Panc1 (cell line): ENCODE results near the gene LRRC59. TPM values are rescaled to one million over a fixed set of nuclear protein-coding genes. Genes with fewer than 3 reads are reported as not detected.
"Not testable (repeated sequence)": the region's sequence is repeated elsewhere in the genome, so short reads cannot be mapped to it uniquely, and the experiment has no call there.

Experiments used
- ATAC-seq: fragments of 200-7000 bp; cut with Tn5 transposase; 2 replicates; pipeline ENCODE4 v1.9.1; 2020; ENCODE audit warnings: mild to moderate bottlenecking, moderate library complexity
- BruUV-seq: library from RNA; stranded (reverse); fragments of 400-500 nt; replicated peaks from 2 replicates; lab custom pipeline; 2021; lab: Mats Ljungman, UMichigan
- CTCF ChIA-PET: fragments of 300-600 bp; sonication (Branson Sonifier 250); formaldehyde crosslinking; loops from one replicate; lab custom pipeline; 2022; ENCODE audit warnings: antibody characterized with exemption; lab: Charles Lee
- POLR2A ChIA-PET: fragments of 300-600 bp; sonication (Branson Sonifier 250); formaldehyde crosslinking; loops from one replicate; lab custom pipeline; 2022; ENCODE audit warnings: antibody characterized with exemption; lab: Charles Lee
- DNase-seq: peaks from one replicate; pipeline ENCODE4 v3.0.0-alpha.2; 2010; ENCODE audit warnings: low read depth, low spot score
- H3K27ac ChIP-seq: 2 replicates; pipeline ENCODE4 v1.5.1; 2011; ENCODE audit warnings: mild to moderate bottlenecking, low read length, inconsistent platforms
- H3K27me3 ChIP-seq: fragments of 200-500 bp; sonication (Bioruptor generic); 2 replicates; pipeline ENCODE4 v1.6.0; 2014; ENCODE audit warnings: low read length, inconsistent platforms; ENCODE audit not compliant: control insufficient read depth, insufficient read depth
- H3K36me3 ChIP-seq: fragments of 200-500 bp; sonication (Bioruptor generic); 2 replicates; pipeline ENCODE4 v1.5.1; 2014; ENCODE audit warnings: inconsistent platforms, mild to moderate bottlenecking, low read length, moderate library complexity; ENCODE audit not compliant: control insufficient read depth, insufficient read depth
- H3K4me1 ChIP-seq: 2 replicates; pipeline ENCODE4 v1.5.1; 2011; ENCODE audit warnings: inconsistent platforms, mild to moderate bottlenecking, low read length, moderate library complexity; ENCODE audit not compliant: control insufficient read depth, insufficient read depth
- H3K4me3 ChIP-seq, 2 experiments: 2 replicates each; pipeline ENCODE4 v1.5.1; 2011 to 2012; ENCODE audit warnings: low read depth in 2 of 2, low read length in 2 of 2, mild to moderate bottlenecking in 2 of 2, inconsistent platforms in 1 of 2, moderate library complexity in 1 of 2
- H3K9me3 ChIP-seq: fragments of 200-500 bp; sonication (Bioruptor generic); 2 replicates; pipeline ENCODE4 v1.5.1; 2014; ENCODE audit warnings: low read depth, mild to moderate bottlenecking, inconsistent platforms, low read length, moderate library complexity; ENCODE audit not compliant: control insufficient read depth, insufficient read depth
- POLR2AphosphoS5 ChIP-seq: IDR thresholded peaks from 2 replicates; pipeline ENCODE4 v1.6.1; 2012; ENCODE audit warnings: mild to moderate bottlenecking, low read depth, low read length, moderate library complexity
- SIN3A ChIP-seq: IDR thresholded peaks from 2 replicates; pipeline ENCODE4 v1.6.1; 2012; ENCODE audit warnings: low read depth, mild to moderate bottlenecking, low read length, moderate library complexity, borderline replicate concordance; ENCODE audit not compliant: insufficient read depth
- TCF7L2 ChIP-seq: IDR thresholded peaks from 2 replicates; pipeline ENCODE4 v1.6.1; 2011; ENCODE audit warnings: mild to moderate bottlenecking, low read depth, low read length, inconsistent platforms
- in situ Hi-C: cut with HindIII; loops from 2 replicates; pipeline ENCODE4 v1.10.0; 2016; ENCODE audit warnings: low sequenced_read_pairs, low pct_unique_long_range_greater_than_20kb
- intact Hi-C: fragments of 100-400 bp; cut with micrococcal nuclease; formaldehyde crosslinking; loops from one replicate; pipeline ENCODE4 v1.10.0; 2022; ENCODE audit not compliant: unreplicated experiment
- total RNA-seq: library from RNA; stranded (reverse); gene quantifications from one replicate; pipeline ENCODE4 v1.2.1, GENCODE V29; 2021; ENCODE audit not compliant: unreplicated experiment
- TF ChIP-seq, protein P1 (sequence below), 2 experiments: IDR thresholded peaks; 2 replicates each; pipeline ENCODE4 v1.6.1; 2011 to 2012; ENCODE audit warnings: low read depth in 2 of 2, control low read depth in 1 of 2, low read length in 1 of 2, mild to moderate bottlenecking in 1 of 2, moderate library complexity in 1 of 2; ENCODE audit not compliant: insufficient read depth in 1 of 2
- TF ChIP-seq, protein P2 (sequence below): fragments of 450-650 bp; IDR thresholded peaks from 2 replicates; pipeline ENCODE4 v1.5.1; 2017; ENCODE audit warnings: mild to moderate bottlenecking

The LRRC59 gene
- total RNA-seq, 1 experiment from 2014 or later: 167 TPM

DNA sequence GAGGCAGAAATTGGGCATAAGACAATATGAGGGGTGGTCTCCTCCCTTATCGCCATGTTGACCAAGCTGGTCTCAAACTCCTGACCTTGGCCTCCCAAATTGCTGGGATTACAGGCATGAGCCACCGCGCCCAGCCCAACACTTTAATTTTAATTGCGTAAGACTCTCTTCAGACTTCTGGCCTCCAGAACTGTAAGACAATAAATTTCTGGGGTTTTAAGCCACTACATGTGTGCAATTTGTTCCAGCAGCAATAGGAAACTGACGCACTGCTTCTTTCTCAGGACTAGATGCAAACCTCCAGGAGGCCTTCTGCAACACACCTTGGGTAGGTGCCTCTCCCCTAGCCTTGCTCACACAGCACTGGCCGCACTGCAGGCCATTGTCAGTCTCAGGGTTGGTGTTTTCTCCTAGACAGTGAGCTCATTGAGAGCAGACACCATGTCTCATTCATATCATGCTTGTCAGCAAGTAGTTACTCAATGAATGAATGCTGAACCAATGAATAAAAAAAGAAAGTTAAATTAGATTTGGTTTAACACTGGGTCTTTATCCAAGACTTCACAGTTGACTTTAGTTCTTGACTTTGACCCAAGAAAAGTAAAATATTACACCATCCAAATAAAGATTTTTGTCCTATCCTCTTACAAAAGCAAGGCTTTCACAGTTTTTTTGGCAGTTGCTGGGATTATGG is 23.2 kb upstream of the LRRC59 start:
- Histone ChIP-seq H3K4me3 (no peak overlapping the region), H3K27me3 (no peaks in the 10 kb centered on the region), H3K36me3 (no peaks in the 10 kb centered on the region), H3K27ac (no peak overlapping the region), H3K9me3 (no peaks in the 10 kb centered on the region), H3K4me1 (peaks cover 6% of the 10 kb centered on the region)
- intact Hi-C loops (no loop called here), in situ Hi-C loops (no loop called here)
- TF ChIP-seq, protein P1, sequence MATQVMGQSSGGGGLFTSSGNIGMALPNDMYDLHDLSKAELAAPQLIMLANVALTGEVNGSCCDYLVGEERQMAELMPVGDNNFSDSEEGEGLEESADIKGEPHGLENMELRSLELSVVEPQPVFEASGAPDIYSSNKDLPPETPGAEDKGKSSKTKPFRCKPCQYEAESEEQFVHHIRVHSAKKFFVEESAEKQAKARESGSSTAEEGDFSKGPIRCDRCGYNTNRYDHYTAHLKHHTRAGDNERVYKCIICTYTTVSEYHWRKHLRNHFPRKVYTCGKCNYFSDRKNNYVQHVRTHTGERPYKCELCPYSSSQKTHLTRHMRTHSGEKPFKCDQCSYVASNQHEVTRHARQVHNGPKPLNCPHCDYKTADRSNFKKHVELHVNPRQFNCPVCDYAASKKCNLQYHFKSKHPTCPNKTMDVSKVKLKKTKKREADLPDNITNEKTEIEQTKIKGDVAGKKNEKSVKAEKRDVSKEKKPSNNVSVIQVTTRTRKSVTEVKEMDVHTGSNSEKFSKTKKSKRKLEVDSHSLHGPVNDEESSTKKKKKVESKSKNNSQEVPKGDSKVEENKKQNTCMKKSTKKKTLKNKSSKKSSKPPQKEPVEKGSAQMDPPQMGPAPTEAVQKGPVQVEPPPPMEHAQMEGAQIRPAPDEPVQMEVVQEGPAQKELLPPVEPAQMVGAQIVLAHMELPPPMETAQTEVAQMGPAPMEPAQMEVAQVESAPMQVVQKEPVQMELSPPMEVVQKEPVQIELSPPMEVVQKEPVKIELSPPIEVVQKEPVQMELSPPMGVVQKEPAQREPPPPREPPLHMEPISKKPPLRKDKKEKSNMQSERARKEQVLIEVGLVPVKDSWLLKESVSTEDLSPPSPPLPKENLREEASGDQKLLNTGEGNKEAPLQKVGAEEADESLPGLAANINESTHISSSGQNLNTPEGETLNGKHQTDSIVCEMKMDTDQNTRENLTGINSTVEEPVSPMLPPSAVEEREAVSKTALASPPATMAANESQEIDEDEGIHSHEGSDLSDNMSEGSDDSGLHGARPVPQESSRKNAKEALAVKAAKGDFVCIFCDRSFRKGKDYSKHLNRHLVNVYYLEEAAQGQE (IDR thresholded peaks at IDR 0.05; ENCODE audit: insufficient read depth in 1 of 2, low read depth in 2 of 2, low read length in 1 of 2): no peak
- TF ChIP-seq SIN3A (no peak), TCF7L2 (no peak), POLR2AphosphoS5 (no peak)
- TF ChIP-seq, protein P2, sequence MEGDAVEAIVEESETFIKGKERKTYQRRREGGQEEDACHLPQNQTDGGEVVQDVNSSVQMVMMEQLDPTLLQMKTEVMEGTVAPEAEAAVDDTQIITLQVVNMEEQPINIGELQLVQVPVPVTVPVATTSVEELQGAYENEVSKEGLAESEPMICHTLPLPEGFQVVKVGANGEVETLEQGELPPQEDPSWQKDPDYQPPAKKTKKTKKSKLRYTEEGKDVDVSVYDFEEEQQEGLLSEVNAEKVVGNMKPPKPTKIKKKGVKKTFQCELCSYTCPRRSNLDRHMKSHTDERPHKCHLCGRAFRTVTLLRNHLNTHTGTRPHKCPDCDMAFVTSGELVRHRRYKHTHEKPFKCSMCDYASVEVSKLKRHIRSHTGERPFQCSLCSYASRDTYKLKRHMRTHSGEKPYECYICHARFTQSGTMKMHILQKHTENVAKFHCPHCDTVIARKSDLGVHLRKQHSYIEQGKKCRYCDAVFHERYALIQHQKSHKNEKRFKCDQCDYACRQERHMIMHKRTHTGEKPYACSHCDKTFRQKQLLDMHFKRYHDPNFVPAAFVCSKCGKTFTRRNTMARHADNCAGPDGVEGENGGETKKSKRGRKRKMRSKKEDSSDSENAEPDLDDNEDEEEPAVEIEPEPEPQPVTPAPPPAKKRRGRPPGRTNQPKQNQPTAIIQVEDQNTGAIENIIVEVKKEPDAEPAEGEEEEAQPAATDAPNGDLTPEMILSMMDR: no peak
- no peak for DNase-seq
- no peak for ATAC-seq
- BruUV-seq: no TSS peak
- ChIA-PET POLR2A (interaction anchor here (0.6 kb wide), 1 partner anchor 17 kb away, joined by 5 read pairs; no protein-coding TSS in a partner anchor), CTCF (no interaction called here)

DNA sequence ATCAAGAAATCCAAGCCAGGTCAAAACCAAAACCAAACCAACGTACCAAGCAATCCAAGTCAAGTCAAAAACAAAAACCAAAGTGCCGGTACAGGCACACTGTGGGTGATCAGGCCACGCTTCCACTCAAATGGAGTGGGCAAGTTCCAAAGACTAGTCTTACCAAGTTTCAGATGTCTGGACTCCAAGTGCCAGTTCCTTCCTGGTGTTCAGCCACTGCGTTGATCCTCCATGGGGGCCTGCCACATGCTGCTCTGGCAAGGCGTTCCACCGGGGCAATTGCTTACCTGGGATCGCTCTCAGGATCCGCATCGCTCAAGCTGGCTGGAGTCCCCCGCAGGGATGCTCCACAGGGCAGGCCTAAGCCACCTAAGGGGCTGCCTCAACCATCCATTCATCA is 22.3 kb upstream of the LRRC59 start:
- H3K9me3 ChIP-seq, H3K4me1 ChIP-seq, POLR2A ChIA-PET, DNase-seq, BruUV-seq, H3K27me3 ChIP-seq, H3K4me3 ChIP-seq, H3K27ac ChIP-seq, CTCF ChIA-PET, ATAC-seq, intact Hi-C loops, in situ Hi-C loops, H3K36me3 ChIP-seq: not testable (repeated sequence)

DNA sequence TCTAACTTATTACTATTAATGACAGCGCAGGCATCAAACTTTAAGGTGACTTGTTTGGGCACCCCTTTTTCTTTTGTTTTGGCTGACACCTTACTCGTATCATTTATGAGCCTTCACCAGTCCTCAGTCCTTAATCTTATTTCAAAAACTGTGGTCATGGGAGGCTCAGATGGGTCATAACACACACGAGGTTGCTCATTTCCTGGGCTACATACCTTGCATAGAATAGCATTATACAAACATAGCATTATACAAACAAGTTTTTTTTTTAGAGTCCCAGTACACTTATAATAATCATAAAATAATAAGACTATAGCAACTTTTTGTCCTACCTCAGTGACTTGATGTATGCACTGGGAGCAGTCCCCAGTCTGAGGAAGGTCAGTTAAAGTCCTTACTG is 17.5 kb upstream of the LRRC59 start:
- no peaks in the 10 kb centered on the region for H3K9me3 ChIP-seq
- DNase-seq (no peak), ATAC-seq (no peak)
- H3K4me3 ChIP-seq: no peak overlapping the region
- ChIA-PET CTCF (no interaction called here), POLR2A (no interaction called here)
- in situ Hi-C loops (no loop called here), intact Hi-C loops (no loop called here)
- BruUV-seq: no TSS peak
- H3K27ac ChIP-seq: no peak overlapping the region
- no peaks in the 10 kb centered on the region for H3K27me3 ChIP-seq
- H3K36me3 ChIP-seq: no peaks in the 10 kb centered on the region
- TF ChIP-seq POLR2AphosphoS5 (no peak), SIN3A (no peak)
- TF ChIP-seq, protein P1 (IDR thresholded peaks at IDR 0.05; ENCODE audit: insufficient read depth in 1 of 2, low read depth in 2 of 2, low read length in 1 of 2): no peak
- H3K4me1 ChIP-seq: no peaks in the 10 kb centered on the region
